GM18868 (cell line): ENCODE measurements around the gene OPTN.

Source experiments
- ATAC-seq: cut with Tn5 transposase; IDR thresholded peaks from one replicate; pipeline ENCODE4 v1.9.1; 2021; ENCODE audit warnings: mild to moderate bottlenecking, moderate library complexity; ENCODE audit not compliant: unreplicated experiment

Gene OPTN

GRCh38 chr10:13182424-13182823, 82.5 kb downstream of the OPTN start:
- ATAC-seq, result no peak

GRCh38 chr10:13183625-13184024, 83.7 kb downstream of the OPTN start:
- no peak for ATAC-seq

DNA sequence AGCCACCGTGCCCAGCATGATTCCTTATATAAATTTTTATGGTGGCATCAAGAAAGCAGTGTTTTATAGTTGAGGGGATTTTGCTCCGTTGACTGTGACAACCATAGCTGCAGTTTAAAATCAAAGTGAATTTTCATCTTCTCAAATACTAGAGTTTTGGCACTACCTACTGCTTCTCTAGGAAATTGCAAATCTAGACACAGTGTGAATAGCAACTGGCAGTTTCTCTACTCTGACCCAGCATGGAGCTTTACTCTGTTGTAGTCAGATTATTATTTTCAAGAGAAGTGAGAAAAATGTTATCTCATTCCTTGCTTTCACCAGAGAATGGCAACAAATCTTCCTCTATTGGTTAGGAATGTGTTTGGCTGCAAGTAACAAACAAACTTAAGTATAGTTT, 84.3 kb downstream of the OPTN start:
- ATAC-seq, result no peak

DNA sequence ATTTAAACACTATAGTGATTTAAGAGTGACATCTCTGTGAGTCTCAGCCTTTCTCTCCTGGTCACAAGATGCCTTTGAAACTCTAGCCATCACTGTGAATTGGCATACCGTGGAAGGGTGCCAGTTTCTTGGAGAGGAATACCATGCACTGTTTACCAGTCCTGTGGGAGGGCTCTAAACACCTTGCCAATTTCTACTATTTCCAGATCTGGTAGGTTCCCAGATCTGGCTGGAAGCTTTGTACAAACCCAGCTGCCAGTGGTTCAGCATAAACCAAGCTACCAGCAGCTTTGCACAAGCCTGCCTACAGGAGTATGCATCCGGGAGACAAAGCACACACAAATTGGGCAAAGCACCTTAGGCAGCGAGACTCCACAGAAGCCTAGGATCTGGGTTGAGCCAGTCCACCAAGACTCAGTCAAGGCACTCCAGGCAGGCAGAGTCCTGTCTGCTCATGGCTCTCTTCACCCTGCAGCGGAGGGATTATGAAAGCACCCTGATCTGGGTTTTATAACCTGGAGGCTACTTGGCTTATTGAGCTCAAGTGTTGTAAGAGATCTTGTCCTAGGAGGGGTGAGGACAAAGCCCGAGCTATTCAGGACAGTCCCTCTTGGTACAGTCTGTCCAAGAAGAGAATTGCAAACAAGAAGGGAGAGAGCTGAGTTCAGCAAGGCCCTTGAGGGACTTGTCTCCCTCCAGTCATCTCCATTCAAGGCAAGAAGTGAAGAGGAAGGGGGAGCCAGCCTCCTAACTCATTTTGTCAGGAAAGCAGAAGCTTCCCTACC, 85.0 kb downstream of the OPTN start:
- no peak for ATAC-seq

- ATAC-seq, result no peak
These were observed 87.2 kb downstream of the OPTN start for GRCh38 chr10:13187135-13187534.
